ENCODE measurements around the gene SOX2. TPM values are rescaled to one million over a fixed set of nuclear protein-coding genes. Genes with fewer than 3 reads are reported as not detected.
A peak's percentile ranks its signal among the peaks of the same experiment; 100 is the strongest.

SOX2 gene
- total RNA-seq, 1 experiment from 2014 or later: 189 TPM

DNA sequence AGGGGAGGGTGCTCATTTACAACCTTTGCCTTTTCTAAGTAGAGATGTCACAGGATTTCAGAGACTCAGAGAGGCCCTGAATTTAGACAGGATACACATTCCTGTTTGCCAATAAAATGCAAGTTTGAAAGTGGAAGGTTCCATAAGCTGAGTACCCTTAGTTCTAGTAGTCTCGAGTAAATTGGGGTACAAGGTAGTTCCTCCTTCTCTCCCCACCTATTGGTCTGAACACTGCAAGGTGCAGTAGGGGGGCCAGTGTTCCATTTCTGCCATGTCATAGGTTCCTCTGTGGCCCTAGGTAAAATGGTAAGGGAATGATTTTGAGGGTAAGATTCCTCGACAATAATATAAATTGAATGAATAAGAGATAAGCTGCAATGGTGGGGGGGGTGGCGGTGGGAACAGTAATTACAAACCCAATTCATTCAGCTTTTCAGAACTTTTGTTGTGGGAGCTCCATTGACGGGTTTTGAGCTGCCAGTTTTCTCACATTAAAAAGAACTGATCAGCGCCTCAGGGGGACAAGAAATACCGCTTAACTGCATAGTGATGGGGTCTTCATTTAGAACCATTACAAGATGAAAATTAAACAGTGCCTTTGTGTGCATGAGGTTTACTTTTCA is 5.9 kb downstream of the SOX2 start (continued):
- TF ChIP-seq MLX (CRISPR knock-in tag; IDR thresholded peaks at IDR 0.05) (no peak), ETV6 (CRISPR knock-in tag; IDR thresholded peaks at IDR 0.05) (no peak), ZNF512 (CRISPR knock-in tag; IDR thresholded peaks at IDR 0.05; ENCODE audit: borderline replicate concordance) (no peak), RORB (CRISPR knock-in tag; IDR thresholded peaks at IDR 0.05) (no peak)

DNA sequence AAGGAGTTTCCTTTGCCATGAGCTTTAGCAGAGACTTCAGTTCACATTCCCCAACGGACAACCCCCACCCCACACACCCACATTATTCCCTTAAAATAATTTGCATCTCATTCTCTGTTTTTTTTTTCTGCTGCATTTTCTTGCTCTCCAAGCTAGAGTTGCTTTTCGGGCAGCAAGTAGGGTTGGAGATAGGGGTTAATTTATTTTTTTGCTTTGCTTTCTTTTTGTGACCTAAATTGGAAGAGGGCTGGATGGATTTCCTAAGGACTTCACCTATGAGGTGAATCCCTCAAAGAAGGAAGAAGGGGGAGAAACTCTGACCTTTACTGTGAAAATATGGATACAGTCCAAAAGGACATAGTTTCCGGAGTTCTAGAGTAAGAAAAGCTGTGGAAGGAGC is 6.6 kb downstream of the SOX2 start:
- Mint-ChIP-seq H3K36me3 (peaks cover 27% of the 10 kb centered on the region), H3K27me3 (ENCODE audit: low read depth) (peaks cover under 1% of the 10 kb centered on the region; the same call in 1 of the 2 replicates), H3K9me3 (no peaks in the 10 kb centered on the region), H3K27ac (peak overlapping the region; percentile 96), H3K4me3 (no peak overlapping the region; the same call in none of the 2 replicates), H3K4me1 (peaks cover 68% of the 10 kb centered on the region)
- ChIA-PET POLR2A (interaction anchor here (0.9 to 1.3 kb wide), 2 partner anchors 8 to 38 kb away, joined by 3 to 6 read pairs; no protein-coding TSS in a partner anchor), CTCF (interaction anchor here (0.7 to 1.4 kb wide), 2 partner anchors 18 to 216 kb away, joined by 3 to 5 read pairs; no protein-coding TSS in a partner anchor)
- TF ChIP-seq ZNF219 (CRISPR knock-in tag; IDR thresholded peaks at IDR 0.05; ENCODE audit: borderline replicate concordance) (no peak), AR (CRISPR knock-in tag; IDR thresholded peaks at IDR 0.05) (no peak), GRHL2 (CRISPR knock-in tag; IDR thresholded peaks at IDR 0.05; ENCODE audit: insufficient replicate concordance, severe bottlenecking) (no peak), SP1 (CRISPR knock-in tag; conservative IDR thresholded peaks at IDR 0.05) (no peak), CDX4 (CRISPR knock-in tag; IDR thresholded peaks at IDR 0.05; ENCODE audit: borderline replicate concordance) (no peak), CBFB (CRISPR knock-in tag; IDR thresholded peaks at IDR 0.05; ENCODE audit: low read depth) (no peak), NFE2L1 (CRISPR knock-in tag; IDR thresholded peaks at IDR 0.05) (no peak), HMGA2 (CRISPR knock-in tag; IDR thresholded peaks at IDR 0.05) (no peak), NR3C1 (CRISPR knock-in tag; conservative IDR thresholded peaks at IDR 0.05; ENCODE audit: low read depth) (no peak), ZNF138 (CRISPR knock-in tag; conservative IDR thresholded peaks at IDR 0.05) (no peak), ESRRA (CRISPR knock-in tag; IDR thresholded peaks at IDR 0.05; ENCODE audit: borderline replicate concordance) (no peak), ATF3 (CRISPR knock-in tag; conservative IDR thresholded peaks at IDR 0.05) (no peak)
- TF ChIP-seq, protein P1, sequence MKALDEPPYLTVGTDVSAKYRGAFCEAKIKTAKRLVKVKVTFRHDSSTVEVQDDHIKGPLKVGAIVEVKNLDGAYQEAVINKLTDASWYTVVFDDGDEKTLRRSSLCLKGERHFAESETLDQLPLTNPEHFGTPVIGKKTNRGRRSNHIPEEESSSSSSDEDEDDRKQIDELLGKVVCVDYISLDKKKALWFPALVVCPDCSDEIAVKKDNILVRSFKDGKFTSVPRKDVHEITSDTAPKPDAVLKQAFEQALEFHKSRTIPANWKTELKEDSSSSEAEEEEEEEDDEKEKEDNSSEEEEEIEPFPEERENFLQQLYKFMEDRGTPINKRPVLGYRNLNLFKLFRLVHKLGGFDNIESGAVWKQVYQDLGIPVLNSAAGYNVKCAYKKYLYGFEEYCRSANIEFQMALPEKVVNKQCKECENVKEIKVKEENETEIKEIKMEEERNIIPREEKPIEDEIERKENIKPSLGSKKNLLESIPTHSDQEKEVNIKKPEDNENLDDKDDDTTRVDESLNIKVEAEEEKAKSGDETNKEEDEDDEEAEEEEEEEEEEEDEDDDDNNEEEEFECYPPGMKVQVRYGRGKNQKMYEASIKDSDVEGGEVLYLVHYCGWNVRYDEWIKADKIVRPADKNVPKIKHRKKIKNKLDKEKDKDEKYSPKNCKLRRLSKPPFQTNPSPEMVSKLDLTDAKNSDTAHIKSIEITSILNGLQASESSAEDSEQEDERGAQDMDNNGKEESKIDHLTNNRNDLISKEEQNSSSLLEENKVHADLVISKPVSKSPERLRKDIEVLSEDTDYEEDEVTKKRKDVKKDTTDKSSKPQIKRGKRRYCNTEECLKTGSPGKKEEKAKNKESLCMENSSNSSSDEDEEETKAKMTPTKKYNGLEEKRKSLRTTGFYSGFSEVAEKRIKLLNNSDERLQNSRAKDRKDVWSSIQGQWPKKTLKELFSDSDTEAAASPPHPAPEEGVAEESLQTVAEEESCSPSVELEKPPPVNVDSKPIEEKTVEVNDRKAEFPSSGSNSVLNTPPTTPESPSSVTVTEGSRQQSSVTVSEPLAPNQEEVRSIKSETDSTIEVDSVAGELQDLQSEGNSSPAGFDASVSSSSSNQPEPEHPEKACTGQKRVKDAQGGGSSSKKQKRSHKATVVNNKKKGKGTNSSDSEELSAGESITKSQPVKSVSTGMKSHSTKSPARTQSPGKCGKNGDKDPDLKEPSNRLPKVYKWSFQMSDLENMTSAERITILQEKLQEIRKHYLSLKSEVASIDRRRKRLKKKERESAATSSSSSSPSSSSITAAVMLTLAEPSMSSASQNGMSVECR (CRISPR knock-in tag; IDR thresholded peaks at IDR 0.05; ENCODE audit: borderline replicate concordance): no peak
- no peak for DNase-seq (ENCODE audit: low spot score)
- no peak for ATAC-seq

Measured in WTC11 (cell line).